ENCODE results near the gene SLC6A7.

SLC6A7 gene

DNA sequence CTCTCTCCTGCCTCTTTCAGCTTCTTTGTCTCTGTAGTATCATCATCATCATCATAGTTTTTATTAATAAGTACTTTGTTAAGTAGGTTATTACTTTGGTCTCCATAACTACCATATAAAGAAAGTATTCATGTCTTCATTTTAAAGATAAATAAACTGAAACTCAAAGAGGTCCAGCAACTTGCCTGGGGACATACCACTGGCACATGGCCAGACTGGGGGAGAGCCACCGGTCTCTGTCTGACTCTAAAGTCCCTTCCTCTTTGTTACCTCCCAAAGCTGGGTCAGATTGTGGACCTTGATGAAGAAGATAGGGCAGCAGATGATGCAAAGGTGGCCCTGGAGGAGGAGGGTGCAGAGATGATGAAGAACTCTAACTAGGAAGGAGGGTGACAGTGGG lies 14.8 kb upstream of the SLC6A7 start:
- no peak for DNase-seq

- no peak for DNase-seq
Observed at GRCh38 chr5:150175536-150175935, 14.3 kb upstream of the SLC6A7 start.

GRCh38 chr5:150176745-150177477 lies 13.0 kb upstream of the SLC6A7 start:
- DNase-seq: no peak

GRCh38 chr5:150177721-150178120 lies 12.1 kb upstream of the SLC6A7 start:
- DNase-seq: no peak

- no peak for DNase-seq
Observed at GRCh38 chr5:150178262-150178661, 11.6 kb upstream of the SLC6A7 start.

GRCh38 chr5:150179019-150179620 lies 10.7 kb upstream of the SLC6A7 start:
- DNase-seq: no peak

GRCh38 chr5:150180241-150181026 lies 9.4 kb upstream of the SLC6A7 start:
- DNase-seq: no peak

GRCh38 chr5:150181027-150181426 lies 8.8 kb upstream of the SLC6A7 start:
- no peak for DNase-seq

- DNase-seq: no peak
Observed at GRCh38 chr5:150181766-150182545, 7.9 kb upstream of the SLC6A7 start.

GRCh38 chr5:150182774-150183173 lies 7.1 kb upstream of the SLC6A7 start:
- DNase-seq: no peak

DNA sequence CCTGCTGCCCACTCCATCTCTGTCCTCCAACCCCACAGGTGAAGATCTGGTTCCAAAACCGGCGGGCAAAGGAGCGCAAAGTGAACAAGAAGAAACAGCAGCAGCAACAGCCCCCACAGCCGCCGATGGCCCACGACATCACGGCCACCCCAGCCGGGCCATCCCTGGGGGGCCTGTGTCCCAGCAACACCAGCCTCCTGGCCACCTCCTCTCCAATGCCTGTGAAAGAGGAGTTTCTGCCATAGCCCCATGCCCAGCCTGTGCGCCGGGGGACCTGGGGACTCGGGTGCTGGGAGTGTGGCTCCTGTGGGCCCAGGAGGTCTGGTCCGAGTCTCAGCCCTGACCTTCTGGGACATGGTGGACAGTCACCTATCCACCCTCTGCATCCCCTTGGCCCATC lies 6.4 kb upstream of the SLC6A7 start:
- no peak for DNase-seq

GRCh38 chr5:150184006-150184405 lies 5.9 kb upstream of the SLC6A7 start:
- no peak for DNase-seq

DNA sequence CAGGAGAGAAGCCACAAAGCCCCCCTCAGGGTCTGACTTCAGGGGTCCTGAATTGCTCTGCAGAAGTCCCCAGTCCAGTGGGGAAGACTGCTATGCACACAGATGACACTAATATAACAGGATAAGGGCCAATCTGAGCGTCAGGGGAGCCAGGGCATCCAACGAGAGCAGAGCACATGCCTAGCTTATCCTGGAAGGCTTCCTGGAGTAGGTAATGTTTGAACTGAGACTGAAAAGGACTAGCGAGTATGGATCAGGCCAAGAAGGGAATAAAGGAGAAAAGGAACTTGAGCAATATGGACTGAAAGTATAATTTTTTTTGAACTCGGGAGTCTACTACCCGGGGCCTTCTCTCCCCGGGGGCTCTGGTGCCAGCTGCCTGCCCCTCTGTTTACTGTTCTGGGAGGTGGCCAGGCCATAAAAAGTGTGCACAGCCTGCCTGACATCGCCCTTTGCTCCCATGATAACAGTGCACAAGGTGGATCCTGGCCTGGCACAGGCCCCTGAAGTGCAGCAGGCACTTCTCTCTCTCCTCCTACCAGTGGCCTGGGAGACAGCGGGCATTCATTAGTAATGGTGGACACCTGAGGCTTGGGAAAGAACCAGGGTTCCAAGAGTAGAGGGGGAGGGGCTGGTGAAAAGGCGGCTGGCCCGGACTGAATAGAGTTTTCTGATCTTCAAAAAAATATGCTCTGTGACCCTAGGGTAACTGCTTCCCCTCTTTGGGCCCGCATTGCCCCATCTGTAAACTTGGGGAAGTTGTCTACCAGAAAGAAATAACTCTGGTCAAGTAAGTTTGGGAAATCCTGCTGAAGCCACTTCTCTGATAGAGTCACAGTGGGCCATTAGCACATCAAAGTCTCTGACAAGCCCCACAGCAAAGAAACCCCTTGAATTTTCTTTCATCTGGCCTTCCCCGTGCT lies 4.6 kb upstream of the SLC6A7 start:
- no peak for DNase-seq

- DNase-seq: no peak
Observed at GRCh38 chr5:150186137-150186536, 3.7 kb upstream of the SLC6A7 start.

DNA sequence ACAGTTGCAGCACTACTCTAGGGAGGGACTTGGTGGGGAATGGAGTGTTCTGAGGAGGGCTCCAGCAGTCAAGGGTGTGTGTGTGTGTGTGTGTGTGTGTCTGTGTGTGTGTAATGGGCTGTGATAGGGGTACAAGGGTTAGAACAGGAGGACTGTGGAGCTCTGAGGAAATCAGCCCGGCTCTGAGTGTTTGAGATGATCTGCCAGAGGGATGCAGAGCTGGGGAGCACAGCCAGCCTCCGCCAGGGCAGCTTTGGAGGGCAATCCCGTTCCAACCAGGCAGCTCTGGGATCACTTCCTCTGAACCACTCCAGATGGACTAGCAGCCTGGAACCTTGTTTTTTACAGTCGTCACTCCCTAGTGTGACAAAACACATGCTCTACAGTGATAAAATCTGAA lies 3.0 kb upstream of the SLC6A7 start:
- DNase-seq: no peak

- DNase-seq: no peak
Observed at GRCh38 chr5:150188146-150188842, 1.6 kb upstream of the SLC6A7 start.

- no peak for DNase-seq
Observed at GRCh38 chr5:150189326-150189725, 536 bp upstream of the SLC6A7 start.

- DNase-seq: no peak
Observed at GRCh38 chr5:150190503-150190979, 679 bp downstream of the SLC6A7 start.

- no peak for DNase-seq
Observed at GRCh38 chr5:150190987-150191386, 1.1 kb downstream of the SLC6A7 start.

- no peak for DNase-seq
Observed at GRCh38 chr5:150192462-150192861, 2.6 kb downstream of the SLC6A7 start.

Measured in activated T-cell treated with anti-CD3 and anti-CD28 coated beads for 4 hours (primary cell).